Renal cortical epithelial cell (primary cell): ENCODE results near the gene TRIM41. TPM values are rescaled to one million over a fixed set of nuclear protein-coding genes. Genes with fewer than 3 reads are reported as not detected.
"Not testable (repeated sequence)": the region's sequence is repeated elsewhere in the genome, so short reads cannot be mapped to it uniquely, and the experiment has no call there.

Experiments
- DNase-seq: peaks from one replicate; pipeline ENCODE4 v3.0.0-alpha.2; 2011; ENCODE audit warnings: low read depth
- total RNA-seq: library from RNA; depleted of rRNA; stranded (reverse); fragments of >200 nt; gene quantifications from 2 replicates; pipeline ENCODE4 v1.2.3, GENCODE V29; 2014

TRIM41 gene
- total RNA-seq, 1 donor from 2014 or later: 12.8 TPM

DNA sequence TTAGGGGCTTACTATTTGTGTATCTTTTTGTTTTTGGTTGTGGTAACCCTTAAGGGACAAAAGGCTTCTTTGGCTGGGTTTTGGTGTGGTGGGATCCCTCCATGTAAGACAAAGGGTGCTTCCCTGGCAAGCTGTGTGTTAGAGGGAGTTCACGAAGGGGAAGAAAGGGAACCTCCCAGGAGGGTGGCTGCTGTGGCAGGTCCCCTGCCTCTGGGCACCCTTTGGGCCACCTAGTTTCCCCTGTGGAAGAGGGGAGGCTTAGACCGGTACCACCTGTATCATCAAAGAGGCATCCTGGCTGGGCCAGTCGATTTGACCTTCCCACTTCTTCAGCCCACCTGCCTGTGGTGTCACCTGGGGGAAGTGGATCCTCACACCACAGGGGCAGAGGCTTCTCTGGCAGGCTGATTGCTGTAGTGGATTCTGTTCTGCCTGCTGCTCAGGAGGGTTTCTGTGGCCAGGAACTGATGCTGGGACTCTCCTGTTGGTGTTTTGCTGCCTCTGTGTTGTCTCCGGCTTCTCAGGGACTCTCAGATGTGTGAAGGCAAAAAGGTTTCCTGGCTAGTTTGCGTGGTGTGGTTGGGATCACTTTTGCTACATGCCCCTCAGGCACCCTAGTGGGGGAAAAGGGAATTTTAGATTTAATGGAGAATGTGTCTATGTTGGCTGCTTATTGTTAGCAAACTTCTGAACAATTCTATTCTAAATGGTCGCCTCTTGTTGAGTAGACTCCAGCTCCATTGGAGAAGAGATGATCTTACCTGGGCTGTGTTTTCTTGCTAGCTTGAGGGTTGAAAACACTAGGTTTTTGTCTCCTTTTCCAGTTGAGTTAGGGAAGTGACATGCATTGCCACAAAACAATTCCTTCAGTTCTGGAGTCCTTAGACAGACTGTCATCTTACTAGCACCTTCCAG, 61.0 kb downstream of the TRIM41 start:
- not testable (repeated sequence) for DNase-seq

Other genes with a start within 250 kb of the TRIM41 start
- not detected in 2 replicates for gene BTNL3, start 234.4 kb upstream of the TRIM41 start, total RNA-seq
- not detected in 2 replicates for gene BTNL9, start 183.0 kb upstream of the TRIM41 start, total RNA-seq
- gene OR2V1, start 92.1 kb upstream of the TRIM41 start, total RNA-seq: not detected in 2 replicates
- not detected in 2 replicates for gene OR2V2, start 75.7 kb upstream of the TRIM41 start, total RNA-seq
- gene TRIM7, start 18.1 kb upstream of the TRIM41 start, total RNA-seq: 2.8 and 12.7 TPM in 2 replicates
- 2,704 and 4,405 TPM in 2 replicates for gene RACK1, start 20.6 kb downstream of the TRIM41 start, total RNA-seq
- 1.9 and 13.6 TPM in 2 replicates for gene TRIM52, start 37.9 kb downstream of the TRIM41 start, total RNA-seq
- gene OR4F3, start 144.0 kb downstream of the TRIM41 start, total RNA-seq: 0.10 TPM in 1 of 2 replicates, not detected in the other